ENCODE results near the gene TENM4. TPM values are rescaled to one million over a fixed set of nuclear protein-coding genes. Genes with fewer than 3 reads are reported as not detected.

Gene TENM4
- total RNA-seq, 4 donors from 2014 or later: 31.4 to 44.5 (median 38.0) TPM

GRCh38 chr11:79335681-79336080 lies 105.1 kb downstream of the TENM4 start:
- no peaks in the 10 kb centered on the region for H3K36me3 ChIP-seq
- no peak for DNase-seq (ENCODE audit: low spot score in 2 of 2)
- H3K9me3 ChIP-seq: no peaks in the 10 kb centered on the region
- H3K27ac ChIP-seq: no peak overlapping the region
- H3K27me3 ChIP-seq: no peaks in the 10 kb centered on the region
- 95% methylated on average over 2 of the region's 3 CpGs for WGBS
- TF ChIP-seq EP300 (IDR thresholded peaks at IDR 0.05) (no peak), CTCF (IDR thresholded peaks at IDR 0.05) (no peak), POLR2AphosphoS5 (IDR thresholded peaks at IDR 0.05) (no peak), POLR2A (IDR thresholded peaks at IDR 0.05) (no peak)
- H3K4me3 ChIP-seq: no peak overlapping the region
- H3K4me1 ChIP-seq: no peaks in the 10 kb centered on the region

DNA sequence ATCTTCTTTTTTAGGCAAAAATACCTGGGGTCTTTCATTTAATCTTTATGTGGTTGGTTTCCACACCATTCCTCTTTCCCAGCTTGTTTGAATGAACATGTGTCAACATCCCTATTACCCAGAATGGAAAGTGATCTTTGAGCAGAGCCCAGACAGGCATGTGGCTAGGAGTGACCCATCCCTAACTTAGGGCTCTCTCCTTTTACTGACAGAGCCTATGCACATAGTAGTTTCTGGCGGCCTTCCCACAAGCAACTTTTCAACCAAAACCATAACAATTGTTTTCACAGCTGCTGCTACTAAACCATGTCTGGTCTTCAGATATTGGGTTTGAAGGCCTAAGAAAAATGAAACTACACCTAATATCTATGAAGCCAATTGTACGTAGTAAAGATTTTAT lies 107.5 kb downstream of the TENM4 start:
- Histone ChIP-seq H3K27ac (no peak overlapping the region), H3K9me3 (no peaks in the 10 kb centered on the region), H3K4me3 (no peak overlapping the region), H3K27me3 (no peaks in the 10 kb centered on the region), H3K36me3 (no peaks in the 10 kb centered on the region), H3K4me1 (peaks cover 5% of the 10 kb centered on the region)
- TF ChIP-seq EP300 (IDR thresholded peaks at IDR 0.05): no peak
- TF ChIP-seq POLR2A (IDR thresholded peaks at IDR 0.05): no peak
- no peak for TF ChIP-seq CTCF (IDR thresholded peaks at IDR 0.05)
- no peak for TF ChIP-seq POLR2AphosphoS5 (IDR thresholded peaks at IDR 0.05)
- no peak for DNase-seq (ENCODE audit: low spot score in 2 of 2)
- WGBS: 84% methylated on average over 2 of the region's 2 CpGs

GRCh38 chr11:79332017-79332416 lies 108.8 kb downstream of the TENM4 start:
- Histone ChIP-seq H3K9me3 (no peaks in the 10 kb centered on the region), H3K4me3 (no peak overlapping the region), H3K36me3 (no peaks in the 10 kb centered on the region), H3K27ac (no peak overlapping the region), H3K27me3 (no peaks in the 10 kb centered on the region), H3K4me1 (peaks cover 5% of the 10 kb centered on the region)
- no peak for DNase-seq (ENCODE audit: low spot score in 2 of 2)
- TF ChIP-seq EP300 (IDR thresholded peaks at IDR 0.05) (no peak), POLR2A (IDR thresholded peaks at IDR 0.05) (no peak), CTCF (IDR thresholded peaks at IDR 0.05) (no peak), POLR2AphosphoS5 (IDR thresholded peaks at IDR 0.05) (no peak)
- WGBS: 66% methylated on average over 2 of the region's 2 CpGs

- H3K4me3 ChIP-seq: no peak overlapping the region
- no peak for TF ChIP-seq POLR2A (IDR thresholded peaks at IDR 0.05)
- TF ChIP-seq EP300 (IDR thresholded peaks at IDR 0.05): no peak
- no peak for TF ChIP-seq CTCF (IDR thresholded peaks at IDR 0.05)
- TF ChIP-seq POLR2AphosphoS5 (IDR thresholded peaks at IDR 0.05): no peak
- no peak for DNase-seq (ENCODE audit: low spot score in 2 of 2)
- H3K27me3 ChIP-seq: no peaks in the 10 kb centered on the region
- H3K9me3 ChIP-seq: no peaks in the 10 kb centered on the region
- H3K4me1 ChIP-seq: peaks cover 5% of the 10 kb centered on the region
- H3K36me3 ChIP-seq: no peaks in the 10 kb centered on the region
- WGBS: 67% methylated on average over 4 of the region's 5 CpGs
- H3K27ac ChIP-seq: no peak overlapping the region
Measured at GRCh38 chr11:79331203-79331901, 109.5 kb downstream of the TENM4 start.

GRCh38 chr11:79330651-79331050 lies 110.2 kb downstream of the TENM4 start:
- Histone ChIP-seq H3K4me1 (peaks cover 5% of the 10 kb centered on the region), H3K36me3 (no peaks in the 10 kb centered on the region), H3K4me3 (no peak overlapping the region), H3K27ac (no peak overlapping the region), H3K27me3 (no peaks in the 10 kb centered on the region), H3K9me3 (no peaks in the 10 kb centered on the region)
- WGBS: 69% methylated on average over 7 of the region's 8 CpGs
- DNase-seq (ENCODE audit: low spot score in 2 of 2): no peak
- TF ChIP-seq CTCF (IDR thresholded peaks at IDR 0.05) (no peak), POLR2AphosphoS5 (IDR thresholded peaks at IDR 0.05) (no peak), EP300 (IDR thresholded peaks at IDR 0.05) (no peak), POLR2A (IDR thresholded peaks at IDR 0.05) (no peak)
